PC-3 (cell line): ENCODE data around the gene CDC7.

Experiments used
- EZH2 ChIP-seq: fragments of 300-600 bp; sonication (generic); IDR thresholded peaks from one replicate; pipeline ENCODE4 v1.6.1; 2017; ENCODE audit warnings: antibody characterized with exemption, mild to moderate bottlenecking, low read length; ENCODE audit not compliant: unreplicated experiment
- TF ChIP-seq, protein P1 (sequence below): fragments of 300-600 bp; sonication (generic); conservative IDR thresholded peaks from 2 replicates; pipeline ENCODE4 v1.5.1; 2017; ENCODE audit warnings: antibody characterized with exemption, low read depth, mild to moderate bottlenecking, low read length

DNA sequence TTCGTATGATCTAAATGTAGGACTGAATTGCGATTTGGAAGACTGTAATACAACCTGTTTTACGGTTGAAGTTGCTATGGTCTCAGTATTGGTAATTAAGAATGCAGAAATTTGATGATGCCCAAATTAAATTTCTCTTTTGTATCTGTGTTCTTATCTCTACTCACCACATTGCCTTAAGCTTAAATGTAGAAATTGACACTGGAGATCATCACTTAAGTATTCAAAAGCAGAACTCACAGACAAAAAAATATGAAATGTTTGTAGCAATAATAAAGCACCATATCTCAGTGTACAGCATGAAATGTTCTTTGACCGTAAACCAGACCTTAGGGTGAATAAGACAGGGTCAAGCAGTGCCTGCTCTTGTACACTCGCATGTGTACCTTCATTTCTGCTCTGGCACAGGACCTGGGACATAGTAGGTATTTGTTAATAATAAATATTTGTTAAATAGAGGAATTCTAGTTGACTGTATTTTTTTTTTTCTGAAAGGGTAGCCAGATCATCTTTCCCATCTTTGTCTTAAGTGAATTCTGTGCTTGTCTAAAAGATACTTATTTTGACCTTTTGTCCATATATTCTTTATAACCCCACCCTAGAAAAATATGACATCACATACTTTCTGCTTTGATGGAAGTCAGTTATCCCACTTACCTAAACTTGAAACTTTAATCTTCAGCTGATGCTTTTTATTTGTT lies 1.5 kb downstream of the CDC7 start:
- TF ChIP-seq, protein P1, sequence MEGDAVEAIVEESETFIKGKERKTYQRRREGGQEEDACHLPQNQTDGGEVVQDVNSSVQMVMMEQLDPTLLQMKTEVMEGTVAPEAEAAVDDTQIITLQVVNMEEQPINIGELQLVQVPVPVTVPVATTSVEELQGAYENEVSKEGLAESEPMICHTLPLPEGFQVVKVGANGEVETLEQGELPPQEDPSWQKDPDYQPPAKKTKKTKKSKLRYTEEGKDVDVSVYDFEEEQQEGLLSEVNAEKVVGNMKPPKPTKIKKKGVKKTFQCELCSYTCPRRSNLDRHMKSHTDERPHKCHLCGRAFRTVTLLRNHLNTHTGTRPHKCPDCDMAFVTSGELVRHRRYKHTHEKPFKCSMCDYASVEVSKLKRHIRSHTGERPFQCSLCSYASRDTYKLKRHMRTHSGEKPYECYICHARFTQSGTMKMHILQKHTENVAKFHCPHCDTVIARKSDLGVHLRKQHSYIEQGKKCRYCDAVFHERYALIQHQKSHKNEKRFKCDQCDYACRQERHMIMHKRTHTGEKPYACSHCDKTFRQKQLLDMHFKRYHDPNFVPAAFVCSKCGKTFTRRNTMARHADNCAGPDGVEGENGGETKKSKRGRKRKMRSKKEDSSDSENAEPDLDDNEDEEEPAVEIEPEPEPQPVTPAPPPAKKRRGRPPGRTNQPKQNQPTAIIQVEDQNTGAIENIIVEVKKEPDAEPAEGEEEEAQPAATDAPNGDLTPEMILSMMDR = no peak
- no peak for TF ChIP-seq EZH2
